Stimulated activated memory B cell treated with anti-CD40 and anti-IgM and Interleukin-4, amounts not matched to agents 10 μg/mL and 1 μg/mL and 100 μg/mL, for 72 hours (primary cell): Measurements from ENCODE around the gene CCNG1.

Experiments used
- ATAC-seq: fragments of 150-1000 bp; cut with Tn5 transposase; 2 replicates; pipeline ENCODE4 v1.10.0; 2021
- H3K27ac Mint-ChIP-seq: one replicate; pipeline ENCODE4 v1.8.0; 2022; ENCODE audit warnings: mild to moderate bottlenecking, mixed read lengths
- H3K27me3 Mint-ChIP-seq: one replicate; pipeline ENCODE4 v1.8.0; 2022; ENCODE audit warnings: mixed read lengths
- H3K36me3 Mint-ChIP-seq: one replicate; pipeline ENCODE4 v1.8.0; 2022; ENCODE audit warnings: mixed read lengths
- H3K4me1 Mint-ChIP-seq: one replicate; pipeline ENCODE4 v1.8.0; 2022; ENCODE audit warnings: mixed read lengths
- H3K4me3 Mint-ChIP-seq: one replicate; pipeline ENCODE4 v1.8.0; 2022; ENCODE audit warnings: mild to moderate bottlenecking, moderate library complexity, mixed read lengths
- H3K9me3 Mint-ChIP-seq: one replicate; pipeline ENCODE4 v1.8.0; 2022; ENCODE audit warnings: mixed read lengths

The CCNG1 gene

GRCh38 chr5:163456840-163457239, 19.4 kb downstream of the CCNG1 start:
- peaks cover 25% of the 10 kb centered on the region for H3K36me3 Mint-ChIP-seq
- peaks cover 22% of the 10 kb centered on the region for H3K4me1 Mint-ChIP-seq
- ATAC-seq = no peak
- no peak overlapping the region for H3K27ac Mint-ChIP-seq
- H3K27me3 Mint-ChIP-seq = no peaks in the 10 kb centered on the region
- H3K4me3 Mint-ChIP-seq = no peak overlapping the region
- no peaks in the 10 kb centered on the region for H3K9me3 Mint-ChIP-seq

- H3K4me1 Mint-ChIP-seq = peaks cover 22% of the 10 kb centered on the region
- ATAC-seq = no peak
- H3K27ac Mint-ChIP-seq = peak overlapping the region; percentile 99
- no peaks in the 10 kb centered on the region for H3K27me3 Mint-ChIP-seq
- H3K36me3 Mint-ChIP-seq = peaks cover 25% of the 10 kb centered on the region
- peak overlapping the region; percentile 94 for H3K4me3 Mint-ChIP-seq
- H3K9me3 Mint-ChIP-seq = no peaks in the 10 kb centered on the region
These were observed 21.5 kb downstream of the CCNG1 start for GRCh38 chr5:163458778-163459385.

- H3K27me3 Mint-ChIP-seq = no peaks in the 10 kb centered on the region
- peaks cover 22% of the 10 kb centered on the region for H3K4me1 Mint-ChIP-seq
- no peaks in the 10 kb centered on the region for H3K9me3 Mint-ChIP-seq
- peak overlapping the region; percentile 99 for H3K27ac Mint-ChIP-seq
- H3K4me3 Mint-ChIP-seq = peak overlapping the region; percentile 94
- peaks cover 23% of the 10 kb centered on the region for H3K36me3 Mint-ChIP-seq
- peak; percentile 0 for ATAC-seq
These were observed 22.0 kb downstream of the CCNG1 start for GRCh38 chr5:163459462-163459818.

GRCh38 chr5:163459819-163460561, 22.6 kb downstream of the CCNG1 start, which contains the start of gene NUDCD2:
TSS of gene NUDCD2 (minus strand) at chr5:163460102. CDS start at chr5:163460050, 52 bp downstream.
- Mint-ChIP-seq H3K4me1 (peaks cover 22% of the 10 kb centered on the region), H3K27ac (peak within 1 kb of the TSS; percentile 99), H3K9me3 (no peaks in the 10 kb centered on the region), H3K36me3 (peaks cover 17% of the 10 kb centered on the region), H3K27me3 (no peaks in the 10 kb centered on the region), H3K4me3 (peak within 1 kb of the TSS; percentile 94)
- ATAC-seq = peak; percentile 96

- Mint-ChIP-seq H3K9me3 (no peaks in the 10 kb centered on the region), H3K36me3 (peaks cover 10% of the 10 kb centered on the region), H3K4me1 (peaks cover 22% of the 10 kb centered on the region), H3K4me3 (peak within 1 kb of the TSS; percentile 94), H3K27ac (peak within 1 kb of the TSS; percentile 99), H3K27me3 (no peaks in the 10 kb centered on the region)
- ATAC-seq = no peak
These were observed 23.3 kb downstream of the CCNG1 start, which contains the start of gene HMMR for GRCh38 chr5:163460562-163461171. TSS of gene HMMR (plus strand) at chr5:163460632. CDS start at chr5:163460693, 61 bp downstream.

GRCh38 chr5:163463063-163463435, 25.7 kb downstream of the CCNG1 start:
- no peak for ATAC-seq
- Mint-ChIP-seq H3K27me3 (no peaks in the 10 kb centered on the region), H3K4me1 (peaks cover 10% of the 10 kb centered on the region), H3K9me3 (no peaks in the 10 kb centered on the region), H3K27ac (no peak overlapping the region), H3K36me3 (no peaks in the 10 kb centered on the region), H3K4me3 (no peak overlapping the region)

- Mint-ChIP-seq H3K9me3 (no peaks in the 10 kb centered on the region), H3K36me3 (no peaks in the 10 kb centered on the region), H3K27ac (no peak overlapping the region), H3K27me3 (no peaks in the 10 kb centered on the region), H3K4me3 (no peak overlapping the region), H3K4me1 (no peaks in the 10 kb centered on the region)
- ATAC-seq = no peak
These were observed 30.3 kb downstream of the CCNG1 start for GRCh38 chr5:163467682-163468081.

- Mint-ChIP-seq H3K4me1 (no peaks in the 10 kb centered on the region), H3K27me3 (no peaks in the 10 kb centered on the region), H3K27ac (no peak overlapping the region), H3K4me3 (no peak overlapping the region), H3K36me3 (peaks cover 6% of the 10 kb centered on the region), H3K9me3 (no peaks in the 10 kb centered on the region)
- no peak for ATAC-seq
These were observed 36.3 kb downstream of the CCNG1 start for GRCh38 chr5:163473635-163474243.

GRCh38 chr5:163475411-163475810, 38.0 kb downstream of the CCNG1 start:
- no peaks in the 10 kb centered on the region for H3K4me1 Mint-ChIP-seq
- H3K36me3 Mint-ChIP-seq = peaks cover 6% of the 10 kb centered on the region
- ATAC-seq = no peak
- no peaks in the 10 kb centered on the region for H3K9me3 Mint-ChIP-seq
- no peak overlapping the region for H3K4me3 Mint-ChIP-seq
- H3K27me3 Mint-ChIP-seq = no peaks in the 10 kb centered on the region
- no peak overlapping the region for H3K27ac Mint-ChIP-seq

GRCh38 chr5:163478126-163478981, 41.0 kb downstream of the CCNG1 start:
- H3K4me3 Mint-ChIP-seq = no peak overlapping the region
- H3K9me3 Mint-ChIP-seq = no peaks in the 10 kb centered on the region
- ATAC-seq = no peak
- H3K27me3 Mint-ChIP-seq = no peaks in the 10 kb centered on the region
- no peak overlapping the region for H3K27ac Mint-ChIP-seq
- H3K4me1 Mint-ChIP-seq = no peaks in the 10 kb centered on the region
- peaks cover 6% of the 10 kb centered on the region for H3K36me3 Mint-ChIP-seq

GRCh38 chr5:163478982-163479271, 41.5 kb downstream of the CCNG1 start:
- H3K27me3 Mint-ChIP-seq = no peaks in the 10 kb centered on the region
- H3K9me3 Mint-ChIP-seq = no peaks in the 10 kb centered on the region
- no peak overlapping the region for H3K4me3 Mint-ChIP-seq
- ATAC-seq = no peak
- H3K36me3 Mint-ChIP-seq = peaks cover 6% of the 10 kb centered on the region
- no peaks in the 10 kb centered on the region for H3K4me1 Mint-ChIP-seq
- H3K27ac Mint-ChIP-seq = no peak overlapping the region

GRCh38 chr5:163489055-163489744, 51.8 kb downstream of the CCNG1 start:
- no peak overlapping the region for H3K27ac Mint-ChIP-seq
- H3K9me3 Mint-ChIP-seq = no peaks in the 10 kb centered on the region
- peaks cover 6% of the 10 kb centered on the region for H3K36me3 Mint-ChIP-seq
- H3K4me3 Mint-ChIP-seq = no peak overlapping the region
- H3K27me3 Mint-ChIP-seq = no peaks in the 10 kb centered on the region
- no peaks in the 10 kb centered on the region for H3K4me1 Mint-ChIP-seq
- ATAC-seq = no peak

GRCh38 chr5:163489745-163490075, 52.3 kb downstream of the CCNG1 start:
- Mint-ChIP-seq H3K36me3 (peaks cover 5% of the 10 kb centered on the region), H3K9me3 (no peaks in the 10 kb centered on the region), H3K27ac (no peak overlapping the region), H3K4me3 (no peak overlapping the region), H3K27me3 (no peaks in the 10 kb centered on the region), H3K4me1 (no peaks in the 10 kb centered on the region)
- ATAC-seq = no peak
